SK-N-MC (cell line): Measurements from ENCODE around the gene PYURF.

Experiments
- DNase-seq: peaks from one replicate; pipeline ENCODE4 v3.0.0-alpha.2; 2011; ENCODE audit warnings: low read depth, low spot score
- H3K27ac ChIP-seq: fragments of 200-600 bp; sonication (generic); 2 replicates; pipeline ENCODE4 v1.5.1; 2016; ENCODE audit warnings: mixed run types
- H3K36me3 ChIP-seq: fragments of 200-600 bp; sonication (generic); 2 replicates; pipeline ENCODE4 v1.6.1; 2017; ENCODE audit warnings: antibody characterized with exemption, low read length, mixed read lengths; ENCODE audit not compliant: insufficient read depth
- H3K4me3 ChIP-seq: fragments of 200-600 bp; sonication (generic); 2 replicates; pipeline ENCODE4 v1.5.1; 2016
- H3K9ac ChIP-seq: fragments of 200-600 bp; sonication (generic); 2 replicates; pipeline ENCODE4 v1.8.0; 2017; ENCODE audit warnings: mixed run types, mixed read lengths; ENCODE audit not compliant: insufficient read length
- H3K9me3 ChIP-seq: fragments of 200-600 bp; sonication (generic); 2 replicates; pipeline ENCODE4 v1.6.1; 2017; ENCODE audit warnings: low read depth, mild to moderate bottlenecking, antibody characterized with exemption, low read length, moderate library complexity, mixed read lengths
- EZH2 ChIP-seq: fragments of 200-600 bp; sonication (generic); IDR thresholded peaks from one replicate; pipeline ENCODE4 v1.6.1; 2017; ENCODE audit warnings: antibody characterized with exemption
- FOXP2 ChIP-seq: optimal IDR thresholded peaks from 2 replicates; pipeline ENCODE3; 2011; ENCODE audit warnings: mild to moderate bottlenecking, moderate library complexity; ENCODE audit not compliant: insufficient read depth; ENCODE audit errors: extremely low read length, control extremely low read depth
- POLR2AphosphoS5 ChIP-seq: IDR thresholded peaks from 2 replicates; pipeline ENCODE4 v1.6.1; 2012; ENCODE audit warnings: mild to moderate bottlenecking, low read depth, low read length, borderline replicate concordance

Gene PYURF

DNA sequence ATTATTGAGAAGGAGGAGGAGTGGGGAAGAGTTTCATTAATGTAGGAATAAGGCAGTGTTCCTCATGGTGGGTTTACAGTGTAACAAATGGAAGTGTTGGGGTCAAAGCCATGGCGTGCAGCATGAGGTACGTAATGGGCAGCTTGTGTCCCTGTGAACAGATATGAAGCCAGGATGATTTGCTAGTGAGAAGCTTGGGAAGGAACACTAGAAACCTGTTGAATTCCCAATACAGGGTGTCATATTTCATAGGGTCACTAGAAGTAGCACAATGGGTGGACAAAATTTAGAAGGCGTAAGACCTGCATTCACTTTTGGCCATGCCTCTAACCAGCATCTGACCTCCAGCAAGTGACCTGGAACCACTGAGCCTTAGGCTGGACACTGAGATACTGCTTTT lies 6.8 kb downstream of the PYURF start:
- DNase-seq: no peak
- Histone ChIP-seq H3K9ac (no peak overlapping the region), H3K4me3 (no peak overlapping the region), H3K27ac (no peak overlapping the region), H3K9me3 (no peaks in the 10 kb centered on the region), H3K36me3 (peaks cover 19% of the 10 kb centered on the region)
- no peak for TF ChIP-seq FOXP2
- no peak for TF ChIP-seq POLR2AphosphoS5
- no peak for TF ChIP-seq EZH2

DNA sequence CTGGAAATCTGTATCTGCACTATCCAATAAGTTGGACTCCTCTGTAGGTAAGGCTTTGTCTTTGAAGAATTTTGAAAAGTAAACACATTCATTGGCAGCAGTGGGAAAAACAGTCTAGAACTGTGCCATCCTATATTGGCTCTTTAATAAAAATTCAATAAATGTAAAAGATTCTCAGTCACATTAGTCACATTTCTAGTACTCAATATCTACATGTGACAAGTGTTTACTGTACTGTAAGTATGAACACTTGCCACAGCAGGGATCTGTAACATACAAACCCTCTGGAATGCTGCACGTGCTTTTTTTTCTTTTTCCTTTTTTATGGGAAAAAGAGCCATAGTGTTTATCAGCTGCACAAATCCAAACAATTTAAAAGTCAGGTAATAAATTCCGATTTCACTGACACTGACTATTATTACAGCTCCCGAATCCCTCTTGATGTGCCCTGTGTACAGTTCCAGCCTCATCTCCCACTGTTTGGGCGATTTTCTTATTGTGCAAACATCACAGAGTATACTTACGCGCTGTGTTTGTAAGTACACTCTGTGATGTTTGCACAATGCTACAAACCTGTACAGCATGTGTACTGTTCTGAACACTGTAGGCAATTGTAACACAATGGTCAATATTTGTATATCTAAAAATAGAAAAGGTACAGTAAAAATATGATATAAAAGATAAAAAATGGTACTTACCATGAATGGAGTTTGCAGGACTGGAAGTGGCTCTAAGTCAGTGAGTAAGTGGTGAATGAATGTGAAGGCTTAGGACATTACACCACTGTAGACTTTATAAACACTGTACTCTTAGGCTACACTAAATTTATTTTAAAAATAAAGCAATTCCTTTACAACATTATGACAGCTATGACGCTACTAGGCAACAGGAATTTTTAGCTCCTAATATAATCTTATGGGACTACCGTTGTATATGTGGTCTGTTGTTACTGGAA lies 8.7 kb downstream of the PYURF start:
- TF ChIP-seq EZH2 (no peak), POLR2AphosphoS5 (no peak), FOXP2 (no peak)
- no peak overlapping the region for H3K27ac ChIP-seq
- no peak for DNase-seq
- no peak overlapping the region for H3K4me3 ChIP-seq
- H3K36me3 ChIP-seq: no peaks in the 10 kb centered on the region; the same call in 1 of the 2 replicates
- H3K9me3 ChIP-seq: no peaks in the 10 kb centered on the region
- no peak overlapping the region for H3K9ac ChIP-seq

DNA sequence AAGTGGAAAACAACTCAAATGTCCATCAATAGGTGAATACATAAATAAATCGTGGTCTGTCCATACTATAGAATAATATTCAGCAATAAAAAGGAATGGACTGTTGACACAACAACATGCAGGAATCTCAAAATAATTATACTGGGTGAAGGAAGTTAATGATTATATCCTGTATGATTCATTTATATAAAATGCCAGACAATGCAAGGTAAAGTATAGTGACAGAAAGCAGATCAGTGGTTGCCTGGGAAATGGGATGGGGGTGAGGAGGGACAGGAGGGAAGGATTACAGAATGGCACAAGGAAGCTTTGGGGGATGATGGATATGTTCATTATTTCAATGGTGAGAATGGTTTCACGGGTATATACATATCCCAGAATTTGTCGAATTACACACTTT lies 12.3 kb downstream of the PYURF start:
- no peak for DNase-seq
- TF ChIP-seq FOXP2: no peak
- TF ChIP-seq EZH2: no peak
- TF ChIP-seq POLR2AphosphoS5: no peak
- Histone ChIP-seq H3K9ac (no peak overlapping the region), H3K27ac (no peak overlapping the region), H3K4me3 (no peak overlapping the region), H3K36me3 (no peaks in the 10 kb centered on the region), H3K9me3 (no peaks in the 10 kb centered on the region)

DNA sequence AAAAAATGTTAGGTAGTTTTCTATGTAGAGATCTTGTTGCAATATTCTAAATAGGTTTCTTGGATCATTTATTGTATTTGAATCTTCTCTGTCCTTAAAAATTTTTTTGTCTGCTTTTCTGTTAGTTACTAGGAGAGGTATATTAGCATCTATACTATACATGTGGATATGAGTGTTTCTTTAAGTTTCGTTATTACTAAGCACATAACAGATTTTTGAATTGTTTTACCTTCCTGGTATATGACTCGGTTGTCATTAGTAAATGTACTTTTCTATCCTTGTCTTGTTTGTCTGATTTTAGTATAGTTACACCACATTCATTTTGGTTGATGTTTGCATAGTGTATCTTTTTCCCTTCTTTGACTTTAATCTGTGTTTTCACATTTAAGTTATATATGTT lies 20.2 kb downstream of the PYURF start:
- no peak overlapping the region for H3K27ac ChIP-seq
- H3K4me3 ChIP-seq: no peak overlapping the region
- TF ChIP-seq EZH2 (no peak), POLR2AphosphoS5 (no peak), FOXP2 (no peak)
- no peak for DNase-seq
- no peaks in the 10 kb centered on the region for H3K9me3 ChIP-seq
- H3K9ac ChIP-seq: no peak overlapping the region
- H3K36me3 ChIP-seq: no peaks in the 10 kb centered on the region

DNA sequence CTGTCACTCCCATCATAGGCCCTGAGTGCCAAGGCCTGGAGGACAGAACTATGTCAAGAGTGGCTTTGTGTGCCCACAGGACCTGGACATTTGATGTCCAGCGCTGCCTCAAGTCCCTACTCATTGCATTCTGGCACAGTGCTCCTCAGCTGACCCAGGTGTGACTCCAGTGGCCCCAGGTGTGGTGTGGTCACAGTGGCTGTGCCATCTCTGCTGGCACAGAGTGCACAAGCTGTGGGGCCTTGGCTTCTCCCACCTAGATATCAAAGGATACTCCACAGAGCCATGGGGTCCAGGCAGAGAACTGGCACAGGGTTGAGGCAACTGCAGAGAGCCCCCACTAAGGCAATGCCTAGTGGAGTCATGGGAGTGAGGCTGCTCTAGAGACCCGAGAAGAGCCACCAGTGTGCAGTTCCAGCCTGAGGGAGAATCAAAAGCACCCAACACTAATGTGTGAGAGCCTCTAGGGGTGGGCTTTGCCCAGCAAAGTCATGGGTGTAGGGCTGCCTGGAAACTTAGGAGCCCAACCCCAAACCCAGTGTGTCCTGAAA lies 25.6 kb downstream of the PYURF start:
- TF ChIP-seq FOXP2 (no peak), EZH2 (no peak), POLR2AphosphoS5 (no peak)
- DNase-seq: no peak
- no peaks in the 10 kb centered on the region for H3K9me3 ChIP-seq
- no peaks in the 10 kb centered on the region for H3K36me3 ChIP-seq
- no peak overlapping the region for H3K27ac ChIP-seq
- H3K4me3 ChIP-seq: no peak overlapping the region
- H3K9ac ChIP-seq: no peak overlapping the region

DNA sequence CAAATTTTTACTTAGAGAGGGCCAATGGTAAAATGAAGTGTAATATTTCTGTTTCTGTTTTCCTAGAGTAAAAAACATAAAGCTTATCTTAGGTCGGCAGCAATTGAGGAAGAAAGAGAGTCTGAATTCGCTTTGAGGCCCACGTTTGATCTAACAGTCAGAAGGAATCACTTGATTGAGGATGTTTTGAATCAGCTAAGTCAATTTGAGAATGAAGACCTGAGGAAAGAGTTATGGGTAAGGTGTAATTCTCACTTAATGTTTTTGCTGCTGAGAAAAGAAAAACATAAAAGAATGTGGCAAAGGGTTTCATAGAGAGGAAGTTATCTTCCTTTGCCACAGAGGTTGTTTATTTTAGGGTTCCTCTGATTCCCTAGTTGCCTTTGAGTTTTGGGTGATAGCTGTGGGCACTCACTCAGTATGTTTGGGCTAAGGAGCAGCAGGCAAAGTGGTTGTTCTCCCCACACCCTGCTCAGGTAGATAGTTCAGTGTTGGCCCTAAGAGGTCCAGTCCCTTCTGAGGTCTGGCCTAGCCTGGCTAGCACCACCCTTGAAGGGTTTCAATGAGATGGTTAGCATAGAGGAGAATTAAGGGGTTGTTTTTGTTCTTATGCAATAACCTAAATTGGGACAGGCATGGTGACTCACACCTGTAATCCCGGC lies 34.3 kb downstream of the PYURF start:
- DNase-seq: no peak
- no peak overlapping the region for H3K9ac ChIP-seq
- TF ChIP-seq POLR2AphosphoS5 (no peak), FOXP2 (no peak), EZH2 (no peak)
- H3K9me3 ChIP-seq: no peaks in the 10 kb centered on the region
- H3K36me3 ChIP-seq: no peaks in the 10 kb centered on the region
- no peak overlapping the region for H3K4me3 ChIP-seq
- no peak overlapping the region for H3K27ac ChIP-seq

DNA sequence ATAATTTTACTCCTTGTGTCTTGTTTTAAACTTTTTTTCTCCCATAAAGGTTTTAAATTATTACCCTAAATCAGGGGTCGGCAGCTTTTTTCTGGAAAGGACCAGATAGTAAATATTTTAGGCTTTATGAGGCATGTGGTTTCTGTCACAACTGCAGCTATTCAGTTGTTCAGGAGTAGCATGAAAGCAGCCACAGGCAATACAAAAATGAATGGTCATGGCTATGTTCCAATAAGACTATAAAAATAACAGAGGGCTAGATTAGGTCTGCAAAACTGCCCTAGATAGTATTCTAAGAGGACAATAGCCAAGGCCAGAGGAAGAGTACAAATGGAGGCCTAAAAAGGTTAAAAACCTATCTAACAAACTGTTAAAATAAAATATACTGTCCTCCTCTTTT lies 42.0 kb downstream of the PYURF start:
- H3K4me3 ChIP-seq: no peak overlapping the region
- no peak for TF ChIP-seq POLR2AphosphoS5
- TF ChIP-seq EZH2: no peak
- no peak for TF ChIP-seq FOXP2
- no peak overlapping the region for H3K9ac ChIP-seq
- H3K9me3 ChIP-seq: no peaks in the 10 kb centered on the region
- H3K27ac ChIP-seq: no peak overlapping the region
- H3K36me3 ChIP-seq: no peaks in the 10 kb centered on the region
- DNase-seq: no peak

DNA sequence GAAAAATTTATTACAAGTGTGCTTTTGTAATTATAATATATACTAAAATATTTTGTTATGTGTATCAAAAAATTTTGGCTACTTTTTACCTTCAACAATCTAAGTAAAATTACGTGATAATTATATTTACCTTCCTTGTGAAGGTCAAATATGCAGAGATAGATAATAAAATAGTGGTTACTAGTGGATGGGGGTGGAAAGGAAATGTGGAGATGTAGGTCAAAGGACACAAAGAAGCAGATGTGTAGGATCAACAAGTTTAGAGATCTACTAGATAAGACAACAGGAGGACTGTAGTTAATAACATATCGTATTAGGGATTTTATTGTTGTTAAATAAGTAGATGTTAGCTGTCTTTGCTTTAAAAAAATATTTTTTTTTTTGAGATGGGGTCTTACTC lies 45.3 kb downstream of the PYURF start:
- Histone ChIP-seq H3K27ac (no peak overlapping the region), H3K9me3 (no peaks in the 10 kb centered on the region), H3K36me3 (no peaks in the 10 kb centered on the region), H3K9ac (no peak overlapping the region), H3K4me3 (no peak overlapping the region)
- TF ChIP-seq EZH2 (no peak), FOXP2 (no peak), POLR2AphosphoS5 (no peak)
- DNase-seq: no peak
